HG03457 (cell line): Measurements from ENCODE around the gene IRF8.

Experiments
- ATAC-seq: cut with Tn5 transposase; IDR thresholded peaks from one replicate; pipeline ENCODE4 v1.9.1; 2021; ENCODE audit warnings: moderate number of reproducible peaks; ENCODE audit not compliant: unreplicated experiment

Gene IRF8

DNA sequence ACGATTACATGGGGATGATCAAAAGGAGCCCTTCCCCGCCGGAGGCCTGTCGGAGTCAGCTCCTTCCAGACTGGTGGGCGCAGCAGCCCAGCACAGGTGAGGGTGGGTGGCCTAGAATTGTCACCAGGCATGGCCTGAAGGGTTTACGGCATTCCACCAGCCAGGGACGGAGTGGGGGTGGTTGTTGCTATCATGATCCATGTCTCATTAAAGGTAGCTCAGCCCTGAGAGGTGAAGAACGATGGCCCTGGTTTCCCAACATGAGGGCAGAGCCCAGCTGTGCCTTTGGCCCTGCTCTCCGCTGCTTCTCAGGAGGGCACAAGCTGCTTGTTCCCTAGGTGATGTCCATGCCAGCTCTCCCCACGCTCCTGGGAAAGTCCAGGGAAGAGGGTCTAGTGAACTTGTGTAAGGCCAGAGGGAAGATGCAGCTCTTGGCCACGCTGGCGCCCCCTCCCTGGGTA lies 14.2 kb downstream of the IRF8 start:
- ATAC-seq: no peak

DNA sequence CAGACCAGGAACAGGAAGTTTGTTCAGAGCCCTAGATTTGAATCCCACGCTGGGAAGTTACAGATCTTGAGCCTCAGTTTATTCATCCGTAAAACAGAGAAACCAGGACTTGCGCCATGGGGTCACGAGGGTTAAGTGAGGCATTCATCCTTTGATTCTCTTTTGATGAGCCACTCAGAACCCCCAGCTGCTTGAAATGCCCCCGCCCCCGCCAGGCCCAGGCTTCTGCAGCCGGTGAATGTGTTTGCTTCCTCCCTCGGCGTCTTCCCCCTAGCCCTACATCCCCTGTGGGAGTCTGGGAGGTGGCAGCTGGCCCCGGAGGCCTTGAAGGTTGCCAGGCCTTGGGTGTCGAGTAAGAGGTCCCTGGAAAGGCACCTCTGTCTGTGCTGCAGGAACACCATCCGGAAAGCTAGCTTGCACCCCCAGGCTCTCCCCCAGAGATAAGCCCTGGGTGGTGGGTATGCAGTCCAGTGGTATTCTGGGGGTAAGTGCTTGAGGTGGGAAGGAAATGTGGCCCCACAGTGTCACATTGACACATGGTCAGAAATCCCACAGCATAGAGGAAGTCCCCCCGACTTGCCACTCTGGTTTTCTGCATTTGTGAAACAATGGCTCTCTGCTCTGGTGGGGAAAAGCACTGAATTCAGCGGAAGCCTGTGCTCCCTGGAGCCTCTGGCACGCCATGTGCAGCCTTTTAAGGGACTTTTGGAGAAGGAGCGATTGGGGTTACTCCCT lies 14.9 kb downstream of the IRF8 start:
- no peak for ATAC-seq

DNA sequence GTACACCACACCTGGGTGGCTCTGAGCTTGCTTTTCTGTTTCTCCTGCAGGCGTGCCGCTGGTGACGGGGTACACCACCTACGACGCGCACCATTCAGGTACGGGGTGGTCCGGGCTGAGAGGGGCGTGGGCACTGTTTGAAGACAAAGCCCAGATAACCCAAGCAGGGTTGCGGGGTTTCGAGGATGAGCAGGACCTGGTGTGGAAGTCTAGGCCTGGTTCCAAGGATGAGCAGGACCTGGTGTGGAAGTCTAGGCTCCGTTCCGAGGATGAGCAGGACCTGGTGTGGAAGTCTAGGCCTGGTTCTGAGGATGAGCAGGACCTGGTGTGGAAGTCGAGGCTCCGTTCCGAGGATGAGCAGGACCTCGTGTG lies 15.4 kb downstream of the IRF8 start:
- ATAC-seq: no peak

DNA sequence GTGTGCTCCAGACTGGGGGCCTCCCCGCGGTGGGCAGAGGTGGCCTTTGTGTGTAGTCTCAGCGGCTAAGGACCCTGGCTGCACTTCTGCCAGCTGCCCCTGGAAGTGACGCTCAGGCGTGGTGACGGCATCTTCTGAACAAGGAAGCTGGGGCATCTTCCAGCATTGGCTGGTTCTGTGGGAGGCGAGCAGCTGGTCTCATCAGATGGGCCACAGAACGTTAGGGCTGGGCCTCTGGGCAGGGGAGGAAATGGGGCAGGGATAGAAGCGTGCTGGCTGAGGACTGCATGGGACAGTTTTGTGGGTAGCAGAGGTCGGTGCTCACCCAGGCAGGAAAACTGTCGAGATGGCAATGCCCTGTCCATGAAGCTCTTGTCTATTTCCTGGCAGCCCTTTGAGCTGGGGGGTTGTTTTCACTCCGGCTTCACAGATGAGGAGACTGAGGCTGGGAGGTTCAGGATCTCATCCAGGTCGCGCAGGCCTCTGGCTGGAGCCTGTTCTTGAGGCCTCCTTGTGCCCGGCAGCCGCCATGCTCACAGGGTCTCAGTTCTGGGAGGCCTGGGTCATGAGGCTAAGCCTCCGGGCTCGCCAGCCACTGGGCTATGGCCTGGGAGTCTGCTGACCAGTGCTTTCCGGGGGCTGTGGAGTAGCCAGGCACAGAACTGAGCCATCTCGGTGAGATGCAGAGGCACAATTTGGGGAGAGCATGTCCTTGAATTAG lies 16.3 kb downstream of the IRF8 start:
- no peak for ATAC-seq

DNA sequence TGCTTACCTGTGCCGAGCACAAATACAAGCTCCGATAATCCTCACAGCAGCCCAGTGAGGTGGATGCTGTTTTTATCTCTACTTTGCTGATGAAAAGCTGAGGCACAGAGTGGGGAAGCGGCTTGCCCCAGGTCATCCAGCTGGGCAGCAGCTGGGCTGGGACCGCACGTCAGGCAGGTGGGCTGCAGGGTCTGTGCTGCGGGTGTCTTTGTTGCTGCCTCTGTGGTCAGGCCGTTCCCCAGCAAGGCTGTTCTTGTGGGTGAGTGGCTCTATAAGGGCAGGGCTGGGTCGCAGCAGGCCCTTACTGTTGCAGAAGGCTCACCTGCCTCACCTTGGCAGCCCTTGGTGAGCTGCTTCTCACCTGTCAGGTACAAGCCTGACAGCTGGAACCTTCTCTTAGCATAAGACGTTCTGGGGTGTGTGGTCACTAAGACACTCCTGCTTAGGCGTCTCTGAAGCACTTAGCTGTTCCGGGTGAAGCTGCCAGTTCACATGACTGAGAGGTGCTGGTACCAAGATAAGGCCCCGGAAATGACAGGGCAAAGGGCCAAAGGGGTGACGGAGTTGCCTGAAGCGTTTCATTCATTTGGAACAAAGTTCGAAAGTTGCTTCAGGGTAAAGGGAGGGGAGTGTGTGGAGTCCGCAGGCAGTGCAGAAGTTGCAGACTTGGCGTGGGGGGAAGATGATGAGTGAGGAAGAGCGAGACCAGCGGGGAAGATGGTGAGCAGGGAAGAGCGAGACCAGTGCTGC lies 17.4 kb downstream of the IRF8 start:
- no peak for ATAC-seq

DNA sequence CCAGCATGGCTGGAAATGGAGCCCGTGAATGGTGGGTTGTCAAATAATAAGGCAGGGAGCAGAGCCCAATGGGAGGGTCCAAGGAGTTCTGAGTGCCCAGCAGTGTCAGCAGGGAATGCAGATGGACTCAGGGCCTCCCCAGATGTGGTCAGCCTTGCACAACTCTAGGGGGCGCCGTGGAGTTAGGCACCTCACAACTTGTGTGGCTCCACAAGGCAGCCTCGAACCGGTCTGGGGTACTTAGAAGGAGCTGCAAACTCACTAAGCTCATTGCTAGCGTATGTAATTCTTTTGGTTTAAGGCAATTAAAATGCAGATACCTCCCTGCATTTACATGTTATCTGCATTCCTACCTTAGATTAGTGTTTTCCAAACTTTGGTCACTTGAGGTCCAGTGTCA lies 18.1 kb downstream of the IRF8 start:
- no peak for ATAC-seq

DNA sequence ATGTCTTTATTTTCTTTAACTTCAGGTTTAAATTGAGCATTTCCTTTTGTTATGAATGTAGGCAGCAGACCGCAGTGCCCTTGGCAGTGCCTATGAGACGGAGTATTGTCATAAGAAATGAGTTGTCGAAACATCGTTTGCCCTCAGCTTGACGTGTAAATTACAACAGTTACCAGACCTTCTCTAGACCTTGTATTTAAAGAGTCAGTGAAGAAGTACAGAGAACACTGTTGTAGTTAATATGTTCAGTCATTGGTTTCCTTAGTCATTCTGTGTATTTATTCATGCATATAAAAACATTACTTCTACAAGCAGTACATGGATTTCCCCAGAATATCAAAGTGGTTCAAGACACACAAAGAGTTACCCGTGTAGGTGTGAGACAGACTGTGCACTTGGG lies 19.0 kb downstream of the IRF8 start:
- ATAC-seq: no peak

DNA sequence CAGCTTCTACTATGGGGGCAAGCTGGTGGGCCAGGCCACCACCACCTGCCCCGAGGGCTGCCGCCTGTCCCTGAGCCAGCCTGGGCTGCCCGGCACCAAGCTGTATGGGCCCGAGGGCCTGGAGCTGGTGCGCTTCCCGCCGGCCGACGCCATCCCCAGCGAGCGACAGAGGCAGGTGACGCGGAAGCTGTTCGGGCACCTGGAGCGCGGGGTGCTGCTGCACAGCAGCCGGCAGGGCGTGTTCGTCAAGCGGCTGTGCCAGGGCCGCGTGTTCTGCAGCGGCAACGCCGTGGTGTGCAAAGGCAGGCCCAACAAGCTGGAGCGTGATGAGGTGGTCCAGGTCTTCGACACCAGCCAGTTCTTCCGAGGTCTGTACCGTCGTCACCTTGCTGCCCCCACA lies 19.5 kb downstream of the IRF8 start:
- no peak for ATAC-seq

DNA sequence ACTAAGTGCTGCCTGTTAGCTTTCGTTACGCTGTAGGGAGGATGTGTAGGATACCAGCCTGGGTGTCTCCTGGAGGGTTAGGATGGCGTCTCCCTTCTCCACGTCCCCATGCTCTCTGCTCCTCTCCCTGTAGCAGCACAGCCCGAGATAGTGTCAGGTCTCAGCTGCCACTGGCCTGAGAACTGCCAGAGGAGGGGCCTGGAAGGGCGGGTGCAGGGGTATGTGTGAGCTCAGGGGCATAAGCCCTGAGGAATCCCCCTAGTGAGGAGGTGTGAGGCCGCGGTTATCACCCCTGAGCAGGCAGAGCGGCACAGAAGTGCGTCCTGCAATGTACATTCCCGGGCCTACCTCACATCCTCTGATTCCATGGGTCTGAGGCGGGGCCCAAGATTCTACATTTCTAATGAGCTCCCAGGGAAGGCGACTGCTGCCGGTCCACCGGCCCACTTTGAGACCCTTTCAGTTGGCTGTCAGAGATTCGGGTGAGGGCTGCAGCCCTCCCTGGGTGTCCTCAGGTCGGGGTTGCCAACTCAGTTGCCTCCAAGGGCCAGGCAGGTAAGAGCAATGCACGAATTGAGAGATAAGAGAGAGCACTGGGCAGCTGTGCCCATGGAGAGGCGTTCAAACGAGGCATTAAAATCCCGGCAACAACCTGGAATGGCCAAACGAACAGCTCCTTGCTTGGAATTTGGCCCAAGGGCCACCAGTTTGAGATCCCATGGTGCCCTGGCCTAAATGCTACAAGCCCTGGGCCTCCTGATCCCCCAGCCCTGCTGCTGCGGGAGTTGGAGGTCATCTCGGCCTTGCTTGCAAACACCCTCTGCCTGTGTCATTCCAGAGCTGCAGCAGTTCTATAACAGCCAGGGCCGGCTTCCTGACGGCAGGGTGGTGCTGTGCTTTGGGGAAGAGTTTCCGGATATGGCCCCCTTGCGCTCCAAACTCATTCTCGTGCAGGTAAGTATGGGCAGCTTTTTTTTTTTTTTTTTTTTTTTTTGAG lies 20.6 kb downstream of the IRF8 start:
- ATAC-seq: no peak

DNA sequence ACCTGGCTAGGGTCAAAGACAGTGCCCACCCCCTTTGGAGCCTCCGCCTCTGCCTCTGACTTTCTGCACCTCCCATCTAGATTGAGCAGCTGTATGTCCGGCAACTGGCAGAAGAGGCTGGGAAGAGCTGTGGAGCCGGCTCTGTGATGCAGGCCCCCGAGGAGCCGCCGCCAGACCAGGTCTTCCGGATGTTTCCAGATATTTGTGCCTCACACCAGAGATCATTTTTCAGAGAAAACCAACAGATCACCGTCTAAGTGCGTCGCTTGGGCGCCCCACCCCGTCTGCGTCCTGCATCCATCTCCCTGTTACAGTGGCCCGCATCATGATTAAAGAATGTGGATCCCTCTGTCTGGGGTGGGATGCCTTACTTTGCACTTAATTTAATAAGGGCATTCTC lies 22.1 kb downstream of the IRF8 start:
- ATAC-seq: no peak

DNA sequence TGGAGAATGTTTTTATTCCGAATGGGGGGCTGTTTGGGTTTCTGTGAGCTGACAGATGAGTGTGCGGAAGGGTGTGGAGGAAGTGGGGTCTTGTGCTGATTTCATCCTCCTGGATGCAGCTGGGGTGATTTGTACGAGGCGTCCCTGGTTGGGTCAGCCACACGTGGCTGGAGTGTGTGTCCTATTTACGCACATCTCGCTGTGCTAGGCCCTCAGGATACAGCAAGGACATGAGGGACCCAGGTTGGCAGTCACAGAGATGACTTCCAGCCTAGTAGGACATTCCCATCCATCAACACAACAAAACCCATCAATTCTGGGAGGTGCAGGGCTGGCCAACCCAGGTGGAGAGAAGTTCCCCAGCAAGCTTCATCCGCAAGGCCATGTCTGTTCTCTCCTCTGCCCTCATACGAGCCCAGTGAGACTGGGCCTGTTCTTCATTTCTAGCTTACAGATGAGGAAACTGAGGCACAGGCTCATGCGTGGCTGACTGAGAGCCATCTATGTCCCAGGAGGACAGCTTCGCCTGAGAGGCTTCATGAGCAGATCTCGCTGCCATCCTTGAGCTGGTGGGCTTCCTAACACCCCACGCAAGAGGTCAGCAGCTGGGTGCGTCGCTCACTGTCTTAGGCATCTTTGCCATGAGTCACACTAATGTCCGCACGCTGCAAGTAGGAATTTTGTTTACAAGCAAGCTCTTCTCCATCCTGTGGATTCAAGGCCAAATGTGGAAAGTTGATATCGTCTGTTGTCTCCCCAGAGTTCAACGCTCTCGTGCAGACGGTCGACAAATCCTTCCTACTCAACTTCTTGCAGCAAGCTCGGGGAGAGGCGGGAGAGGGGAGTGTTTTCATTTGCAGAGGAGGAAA lies 24.4 kb downstream of the IRF8 start:
- no peak for ATAC-seq

DNA sequence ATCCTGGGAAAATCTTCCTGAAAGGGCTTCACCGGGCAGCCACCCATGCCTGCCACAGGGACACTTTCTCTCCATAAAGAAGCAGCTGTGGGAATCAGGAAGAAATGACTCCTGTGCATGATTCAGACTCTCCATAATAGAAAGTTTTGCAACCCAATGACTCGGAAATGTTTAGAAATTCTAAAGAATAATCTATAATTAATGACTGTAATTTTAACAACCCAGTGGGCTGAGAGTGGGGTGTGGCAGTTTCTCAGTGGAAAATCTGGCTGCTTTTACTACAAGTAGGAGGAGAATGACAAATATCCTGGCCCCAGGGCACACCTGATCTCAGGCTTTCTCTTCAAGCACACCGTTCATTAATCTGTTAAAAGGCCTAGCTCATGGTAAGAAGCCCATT lies 25.7 kb downstream of the IRF8 start:
- ATAC-seq: no peak

DNA sequence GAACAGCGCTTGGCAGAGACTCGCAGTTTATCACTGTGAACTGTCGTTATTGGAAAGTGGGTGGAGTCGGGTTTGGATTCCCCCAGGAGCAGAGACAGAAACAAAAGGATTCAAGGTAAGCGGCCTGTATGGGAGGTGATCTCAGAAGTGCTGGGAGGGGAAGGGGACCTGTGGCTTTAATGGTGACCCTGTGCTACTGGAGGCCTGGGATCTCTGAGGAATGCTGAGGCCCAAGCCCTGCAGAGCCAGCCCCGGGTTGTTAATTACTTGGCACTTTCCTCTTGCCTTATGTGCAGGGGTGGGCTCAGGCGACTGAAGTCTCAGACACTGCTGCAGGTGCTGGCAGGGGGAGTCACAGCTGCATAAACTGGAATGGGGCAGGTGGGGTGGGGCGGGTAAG lies 27.4 kb downstream of the IRF8 start:
- no peak for ATAC-seq

DNA sequence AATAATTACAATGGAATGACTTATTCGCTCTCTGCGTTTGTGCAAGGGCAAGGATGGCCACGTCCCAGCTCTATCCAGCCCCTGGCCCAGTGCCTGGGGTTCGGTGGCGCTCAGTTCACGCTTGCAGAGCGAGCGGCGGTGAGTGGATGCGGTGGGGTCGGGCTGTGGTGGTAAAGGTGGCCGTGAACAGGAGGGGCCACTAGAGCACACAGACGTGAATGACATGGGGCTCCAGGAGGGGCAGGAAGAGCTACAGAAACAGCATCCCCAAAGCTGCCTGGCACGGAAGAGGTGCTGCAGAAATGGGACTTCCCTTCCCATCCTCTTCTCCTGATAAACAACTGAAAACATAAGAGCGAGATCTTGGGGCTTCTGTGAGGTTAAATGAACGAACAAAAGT lies 28.4 kb downstream of the IRF8 start:
- ATAC-seq: no peak

DNA sequence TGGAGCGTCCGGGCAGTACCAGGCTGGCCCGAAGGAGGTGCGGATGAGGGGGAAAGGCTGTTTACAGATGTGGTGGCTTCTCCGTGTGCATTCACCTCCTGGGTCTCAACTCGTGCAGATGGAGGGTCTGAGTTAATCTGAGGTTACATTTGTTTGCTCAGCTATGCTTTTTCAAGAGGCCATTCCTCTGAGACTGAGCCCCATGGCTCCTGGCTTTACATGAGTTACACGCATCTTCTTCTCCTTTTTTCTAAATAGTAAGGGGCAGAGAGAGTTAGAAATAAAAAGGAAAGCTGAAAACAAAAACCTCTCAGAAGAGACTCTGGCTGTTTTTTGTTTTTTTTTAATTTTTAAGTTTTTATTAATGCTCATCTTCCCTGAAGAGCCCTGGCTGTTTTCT lies 29.0 kb downstream of the IRF8 start:
- no peak for ATAC-seq

DNA sequence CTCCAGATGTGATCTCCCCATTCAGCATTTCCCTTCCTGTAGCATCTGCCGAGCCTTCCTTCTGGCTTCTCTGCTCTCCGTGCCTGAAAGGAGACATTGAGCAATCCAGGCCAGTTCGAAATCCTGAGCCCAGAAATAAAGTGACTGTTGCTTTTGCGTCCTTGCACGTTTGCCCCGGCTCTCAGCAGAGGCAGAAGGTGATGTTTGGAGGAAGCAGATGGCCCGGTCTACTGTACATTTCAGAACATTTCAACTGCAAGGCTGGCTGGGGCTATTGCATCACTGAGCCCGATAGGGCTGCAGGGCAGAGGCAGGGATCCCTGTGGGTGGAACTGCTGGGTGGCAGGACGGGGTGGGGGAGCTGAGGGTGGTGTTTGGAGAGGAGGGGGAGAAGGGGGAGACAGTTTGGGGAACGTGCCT lies 29.4 kb downstream of the IRF8 start:
- no peak for ATAC-seq

DNA sequence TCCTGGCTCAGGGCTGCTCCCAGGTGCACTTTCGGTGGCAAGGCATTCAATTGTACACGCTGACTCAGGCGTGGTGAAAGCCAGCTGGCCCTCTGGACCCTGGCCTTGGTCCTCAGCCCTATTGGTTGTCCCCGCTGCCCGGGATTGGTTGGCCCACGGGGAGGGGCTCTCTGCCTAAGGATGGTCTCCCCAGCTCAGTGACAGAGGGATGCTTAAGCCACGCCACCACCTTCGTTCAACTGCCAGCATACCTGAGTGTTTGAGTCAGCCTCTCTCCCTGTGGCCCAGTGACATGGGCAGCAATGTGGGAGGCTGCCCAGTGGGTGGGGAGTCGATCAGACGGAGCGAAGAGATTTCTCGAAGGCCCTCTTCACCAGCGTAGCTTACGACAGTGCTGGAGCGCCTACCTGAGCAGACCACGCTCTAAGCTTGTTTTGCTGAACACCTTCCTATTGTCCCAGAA lies 30.3 kb downstream of the IRF8 start:
- no peak for ATAC-seq

DNA sequence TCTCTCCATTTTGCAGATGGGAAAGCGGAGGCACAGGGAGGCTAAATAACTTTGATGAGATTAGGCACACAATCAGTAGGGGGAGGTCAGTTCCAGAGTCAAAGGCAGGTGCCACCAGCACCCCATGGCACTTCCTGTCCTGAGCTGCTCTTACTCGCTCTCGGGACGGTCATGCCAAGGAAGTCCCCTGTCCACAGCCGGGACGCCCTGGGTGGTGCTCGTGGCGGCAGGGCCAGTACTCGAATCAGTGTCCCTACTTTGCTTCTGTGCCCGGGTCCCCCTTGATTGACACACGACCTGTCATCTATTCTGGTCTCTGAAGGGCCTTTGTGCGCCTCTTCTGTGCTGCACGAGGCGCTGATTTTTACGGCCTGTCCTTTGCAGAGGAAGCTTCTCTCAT lies 31.3 kb downstream of the IRF8 start:
- no peak for ATAC-seq

DNA sequence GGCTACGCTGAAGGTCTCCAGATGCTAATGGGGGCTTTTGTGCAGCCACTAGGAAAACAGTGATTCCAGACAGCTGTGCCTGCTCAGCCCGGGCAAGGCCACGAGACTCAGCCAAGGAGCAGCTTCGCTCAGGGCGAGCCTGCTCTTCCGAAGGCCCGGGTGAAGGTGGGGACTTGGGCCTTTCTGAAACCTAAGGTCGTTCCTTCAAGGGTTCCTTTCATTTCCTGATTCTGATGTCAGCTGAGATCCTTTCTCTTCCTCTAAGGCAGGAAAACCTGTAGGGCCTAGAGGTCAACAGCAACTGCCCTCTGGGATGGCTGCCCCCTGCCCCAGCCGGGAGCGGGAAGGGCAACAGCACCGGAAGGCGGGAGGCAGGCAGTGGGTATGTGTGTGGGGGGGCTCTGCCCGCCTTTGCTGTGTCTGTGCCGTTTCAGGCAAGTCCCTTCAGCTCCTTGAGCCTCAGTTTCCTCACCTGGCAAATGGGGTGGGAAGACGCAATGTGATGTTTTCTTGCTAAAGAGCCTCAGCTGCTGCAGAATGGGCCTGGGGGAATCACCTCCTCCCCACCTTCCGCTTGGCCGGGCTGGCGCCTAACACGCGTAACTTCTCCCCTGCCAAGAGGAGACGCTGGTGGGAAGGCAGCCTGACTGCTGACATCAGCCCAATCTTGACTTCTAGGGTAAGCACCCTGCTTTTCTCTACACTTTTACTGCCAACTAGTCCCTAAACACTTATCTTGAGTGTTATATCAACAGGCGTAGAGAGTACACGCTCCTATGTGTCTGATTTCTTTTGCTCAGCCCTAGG lies 32.8 kb downstream of the IRF8 start:
- ATAC-seq: no peak
